HG02852 (cell line): ENCODE measurements around the gene WSB1.
"Not testable (repeated sequence)": the region's sequence is repeated elsewhere in the genome, so short reads cannot be mapped to it uniquely, and the experiment has no call there.

Experiments used
- ATAC-seq: cut with Tn5 transposase; IDR thresholded peaks from one replicate; pipeline ENCODE4 v1.9.1; 2021; ENCODE audit warnings: mild to moderate bottlenecking, moderate library complexity; ENCODE audit not compliant: unreplicated experiment

WSB1 gene

DNA sequence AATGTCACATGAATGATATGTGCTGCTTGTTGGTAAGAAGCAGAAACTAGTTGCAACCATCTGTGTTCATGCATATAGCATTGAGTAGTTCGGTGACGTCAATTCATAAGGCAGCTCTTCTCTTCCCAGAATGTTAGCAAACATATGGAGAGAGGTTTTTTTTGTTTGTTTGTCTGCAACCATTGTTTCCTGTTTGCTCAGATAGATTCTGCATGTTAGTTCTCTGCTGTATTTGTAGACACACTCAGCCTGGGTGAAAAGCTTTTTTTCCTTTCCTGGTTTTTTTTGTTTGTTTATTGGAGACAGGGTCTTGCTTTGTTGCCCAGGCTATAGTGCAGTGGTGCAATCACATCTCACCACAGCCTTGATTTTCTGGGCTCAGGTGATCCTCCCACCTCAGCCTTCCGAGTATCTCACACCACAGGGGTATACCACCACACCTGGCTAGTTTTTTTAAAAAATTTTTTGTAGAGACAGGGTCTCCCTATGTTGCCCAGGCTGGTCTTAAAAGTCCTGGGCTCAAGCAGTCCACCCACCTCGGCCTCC is 16.7 kb downstream of the WSB1 start:
- no peak for ATAC-seq

DNA sequence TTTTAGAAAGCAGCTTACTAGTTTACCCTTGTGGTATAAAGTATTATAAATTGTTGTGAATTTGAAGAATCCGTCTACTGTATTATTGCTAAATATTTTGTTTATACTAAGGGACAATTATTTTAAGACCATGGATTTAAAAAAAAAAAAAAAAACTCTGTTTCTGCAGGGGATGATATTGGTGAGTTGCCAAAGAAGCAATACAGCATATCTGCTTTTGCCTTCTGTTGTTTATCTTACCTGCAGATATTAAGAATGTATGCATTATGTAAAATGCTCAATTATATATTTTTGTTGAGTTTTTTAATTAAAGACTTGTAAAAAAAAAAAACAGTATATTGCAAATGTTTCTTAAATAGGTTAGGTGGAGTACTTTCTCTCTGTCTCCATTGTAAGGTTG is 19.4 kb downstream of the WSB1 start:
- no peak for ATAC-seq

DNA sequence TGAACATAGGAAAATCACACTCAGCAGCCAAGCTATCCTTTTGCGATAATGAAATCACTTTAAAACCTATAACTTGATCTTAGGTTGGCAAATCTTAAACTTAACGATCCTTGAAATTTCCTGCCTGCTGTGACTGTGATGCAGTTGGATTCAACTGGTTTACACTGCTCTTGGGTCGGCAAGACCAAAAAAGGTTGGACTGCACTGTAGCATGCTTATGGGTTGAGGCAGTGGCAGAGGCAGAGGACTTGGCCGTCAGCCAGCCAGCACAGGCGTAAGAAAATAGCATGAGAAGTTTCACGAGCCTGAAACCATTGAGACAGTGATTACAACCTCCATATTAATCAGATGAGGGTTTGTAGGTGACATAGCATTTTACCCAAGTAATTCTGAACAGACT is 21.4 kb downstream of the WSB1 start:
- ATAC-seq, result no peak

- no peak for ATAC-seq
Measured at GRCh38 chr17:27315796-27316465, 22.0 kb downstream of the WSB1 start.

DNA sequence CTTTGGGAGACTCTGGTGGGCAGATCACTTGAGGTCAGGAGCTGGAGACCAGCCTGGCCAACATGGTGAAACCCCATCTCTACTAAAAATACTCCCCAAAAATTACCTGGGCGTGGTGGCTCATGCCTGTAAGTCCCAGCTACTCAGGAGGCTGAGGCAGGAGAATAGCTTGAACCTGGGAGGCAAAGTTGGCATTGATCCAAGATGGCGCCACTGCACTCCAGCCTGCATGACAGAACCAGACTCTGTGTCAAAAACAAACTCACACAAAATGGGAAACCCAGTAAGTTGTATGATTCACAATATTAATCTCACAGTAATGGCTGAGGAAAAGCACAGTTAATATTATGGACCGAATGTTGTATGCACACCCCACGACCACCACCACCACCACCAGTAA is 24.3 kb downstream of the WSB1 start:
- ATAC-seq, result no peak

GRCh38 chr17:27318633-27319032 is 24.7 kb downstream of the WSB1 start:
- ATAC-seq, result no peak

GRCh38 chr17:27319541-27320221 is 25.8 kb downstream of the WSB1 start:
- no peak for ATAC-seq

GRCh38 chr17:27320222-27320560 is 26.3 kb downstream of the WSB1 start:
- ATAC-seq, result no peak

DNA sequence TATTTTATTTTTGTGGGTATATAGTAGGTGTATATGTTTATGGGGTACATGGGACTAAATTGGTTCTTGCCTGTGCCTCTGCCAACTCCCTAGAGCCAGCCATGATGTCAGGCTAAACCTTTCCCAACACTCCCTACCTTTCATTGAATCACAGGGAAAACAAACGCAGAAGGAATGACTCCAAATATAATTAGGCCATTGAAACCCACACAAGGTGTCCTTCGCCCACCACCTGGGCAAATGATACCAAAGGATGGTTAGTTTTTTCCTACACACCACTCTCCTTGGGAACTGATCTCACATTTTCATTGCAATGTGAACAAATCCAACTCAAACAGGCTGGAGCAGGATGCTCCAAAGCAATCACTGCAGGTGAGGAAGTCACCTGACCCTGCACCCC is 27.5 kb downstream of the WSB1 start:
- no peak for ATAC-seq

- no peak for ATAC-seq
Measured at GRCh38 chr17:27322026-27322425, 28.1 kb downstream of the WSB1 start.

DNA sequence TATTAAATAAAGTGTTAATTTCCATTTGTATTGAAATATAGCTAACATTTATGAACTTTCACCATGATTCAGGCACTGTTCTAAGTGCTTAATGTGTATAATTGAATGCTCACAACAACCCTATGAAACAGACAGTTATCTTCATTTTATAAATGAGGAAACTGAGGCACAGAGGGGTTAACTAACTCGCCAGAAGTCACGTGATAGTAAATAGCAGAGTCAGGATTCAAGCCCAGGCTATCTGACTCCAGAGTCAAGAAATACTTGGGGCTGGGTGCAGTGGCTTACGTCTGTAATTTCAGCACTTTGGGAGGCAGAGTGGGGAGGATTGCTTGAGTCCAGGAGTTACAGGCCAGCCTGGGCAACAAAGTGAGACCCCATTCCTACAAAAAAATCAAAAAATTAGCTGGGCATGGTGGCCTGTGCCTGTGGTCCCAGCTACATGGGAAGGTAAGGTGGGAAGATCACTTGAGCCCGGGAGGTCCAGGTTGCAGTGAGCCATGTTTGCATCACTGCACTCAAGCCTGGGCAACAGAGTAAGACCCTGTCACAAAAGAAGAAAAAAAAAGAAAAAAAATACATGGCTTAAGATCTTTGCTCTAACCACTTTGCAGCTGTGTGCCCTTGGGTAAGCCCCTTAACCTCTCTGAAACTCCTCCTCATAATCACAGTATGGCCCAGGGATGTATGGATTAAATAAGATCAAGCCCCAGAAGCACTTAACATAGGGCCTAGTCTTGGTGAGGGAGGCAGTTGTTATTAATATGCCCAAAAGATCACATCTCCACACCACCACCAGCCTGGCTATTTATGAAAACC is 29.0 kb downstream of the WSB1 start:
- ATAC-seq, result no peak

- ATAC-seq, result no peak
Measured at GRCh38 chr17:27323538-27324215, 29.8 kb downstream of the WSB1 start.

- ATAC-seq, result no peak
Measured at GRCh38 chr17:27324771-27325339, 30.9 kb downstream of the WSB1 start.

- no peak for ATAC-seq
Measured at GRCh38 chr17:27326051-27326450, 32.1 kb downstream of the WSB1 start.

DNA sequence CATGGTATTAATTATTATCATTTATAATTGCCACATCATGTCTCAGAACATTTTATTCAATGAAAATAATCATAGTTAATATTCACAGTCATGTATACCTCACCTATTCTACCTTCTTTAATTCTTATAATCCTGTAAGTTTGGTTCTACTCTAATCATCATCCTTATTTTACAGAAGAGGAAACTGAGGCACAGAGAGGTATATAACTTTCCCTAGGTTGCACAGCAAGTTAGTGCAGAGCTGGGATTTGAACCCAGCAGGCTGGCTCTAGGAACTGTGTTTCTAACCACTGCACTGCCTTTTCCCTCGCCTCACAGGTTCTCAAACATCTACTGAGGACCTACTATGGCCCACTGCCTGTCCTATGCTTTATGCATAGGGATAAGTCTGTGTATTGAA is 32.7 kb downstream of the WSB1 start:
- no peak for ATAC-seq

DNA sequence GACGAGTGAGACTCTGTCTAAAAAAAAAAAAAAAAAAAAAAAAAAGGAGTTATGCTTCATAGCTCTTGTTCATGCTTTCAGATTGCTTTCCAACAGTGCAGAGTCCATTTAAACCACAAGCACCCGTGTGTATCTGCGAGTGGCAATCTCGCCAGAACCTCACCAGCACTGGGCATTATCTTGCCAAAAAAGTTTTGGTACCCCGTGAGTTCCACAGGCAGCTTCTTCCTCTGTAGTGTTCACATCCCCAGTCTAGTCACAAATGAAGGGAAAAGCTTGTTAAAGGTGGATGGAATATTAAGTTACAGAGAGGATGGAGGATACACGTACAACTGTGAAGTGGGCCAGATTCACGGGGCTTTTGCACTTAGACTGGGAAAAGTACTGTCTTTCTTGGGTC is 33.5 kb downstream of the WSB1 start:
- ATAC-seq, result no peak

DNA sequence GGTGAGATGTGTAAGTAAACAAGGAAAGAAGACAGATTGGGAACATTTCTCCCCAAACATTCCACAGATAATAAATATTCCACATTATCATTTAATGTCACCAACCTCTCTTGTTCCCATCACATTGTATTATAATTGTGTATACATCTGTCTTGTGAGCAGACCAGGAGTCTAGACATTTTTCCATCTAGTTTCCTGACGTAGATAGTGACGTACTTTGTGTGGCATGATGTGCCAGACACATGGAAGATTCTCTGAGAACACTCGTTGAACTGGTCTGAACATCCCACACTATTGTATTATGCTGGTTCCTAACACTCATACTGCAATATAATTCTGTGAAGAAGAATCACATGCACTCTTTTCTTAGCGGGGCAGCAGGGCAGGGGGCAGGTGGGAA is 34.0 kb downstream of the WSB1 start:
- no peak for ATAC-seq

DNA sequence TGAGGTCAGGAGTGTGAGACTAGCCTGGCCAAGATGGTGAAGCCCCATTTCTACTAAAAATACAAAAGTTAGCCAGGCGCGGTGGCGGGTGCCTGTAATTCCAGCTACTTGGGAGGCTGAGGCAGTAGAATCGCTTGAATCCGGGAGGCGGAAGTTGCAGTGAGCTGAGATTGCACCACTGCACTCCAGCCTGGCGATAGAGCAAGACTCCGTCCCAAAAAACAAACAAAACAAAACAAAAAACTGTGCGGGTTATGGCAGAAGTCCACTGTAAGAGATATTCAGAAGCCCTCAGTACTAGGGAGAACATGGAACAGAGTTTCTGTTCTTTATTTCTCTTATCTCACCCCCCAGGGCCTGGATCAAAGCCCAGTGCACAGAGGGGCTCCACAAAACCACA is 34.8 kb downstream of the WSB1 start:
- not testable (repeated sequence) for ATAC-seq

DNA sequence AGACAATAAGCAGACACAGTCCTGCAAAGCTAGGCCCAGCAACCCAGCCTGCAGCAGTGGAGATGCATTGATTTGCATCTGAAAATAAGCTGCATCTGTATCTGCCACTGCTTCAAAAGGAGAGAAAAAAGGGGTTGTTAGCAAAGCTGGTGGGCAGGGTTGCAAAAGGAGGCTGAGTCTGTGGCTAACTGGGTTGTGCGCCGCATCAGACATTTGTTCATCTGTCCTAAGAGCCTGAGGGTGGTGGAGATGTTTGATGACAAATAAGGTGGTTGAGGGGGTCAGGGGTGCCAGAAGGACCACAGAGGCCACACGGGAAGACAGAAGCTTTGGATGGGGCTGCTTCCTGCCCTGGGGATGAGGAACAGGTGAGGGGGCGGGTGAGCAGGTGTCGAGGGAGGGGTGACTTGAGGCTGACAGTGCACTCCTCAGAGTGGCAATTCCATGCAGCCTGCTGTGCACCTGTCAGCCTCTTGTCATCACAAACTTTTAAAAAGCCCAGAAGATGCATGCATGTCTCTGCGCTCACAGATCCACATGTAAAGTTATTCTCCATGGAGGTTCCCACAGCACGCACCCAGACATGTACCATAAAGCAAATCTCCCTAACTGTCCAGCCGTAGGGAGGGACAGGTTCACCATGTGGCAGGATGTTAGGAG is 35.4 kb downstream of the WSB1 start:
- no peak for ATAC-seq

GRCh38 chr17:27332047-27332393 is 38.1 kb downstream of the WSB1 start:
- ATAC-seq, result no peak
